ENCODE data around the gene CHRNA4.

CHRNA4 gene

GRCh38 chr20:63301671-63302070, 59.5 kb downstream of the CHRNA4 start:
- TF ChIP-seq REST (IDR thresholded peaks at IDR 0.05; ENCODE audit: insufficient read depth in 1 of 2, low read depth in 2 of 2, low read length in 2 of 2), result no peak
- no peak for TF ChIP-seq SIN3A (IDR thresholded peaks at IDR 0.05; ENCODE audit: borderline replicate concordance, insufficient read depth, low read length)
- TF ChIP-seq TAF1 (IDR thresholded peaks at IDR 0.05; ENCODE audit: borderline replicate concordance, insufficient read depth, low read length), result no peak
- TF ChIP-seq FOXP2 (optimal IDR thresholded peaks at IDR 0.05; ENCODE audit: borderline replicate concordance, extremely low read depth, extremely low read length, insufficient read depth), result no peak
- no peak for TF ChIP-seq POLR2AphosphoS5 (IDR thresholded peaks at IDR 0.05; ENCODE audit: low read depth, low read length)

GRCh38 chr20:63298731-63299312, 62.3 kb downstream of the CHRNA4 start:
- TF ChIP-seq FOXP2 (optimal IDR thresholded peaks at IDR 0.05; ENCODE audit: borderline replicate concordance, extremely low read depth, extremely low read length, insufficient read depth), result no peak
- TF ChIP-seq POLR2AphosphoS5 (IDR thresholded peaks at IDR 0.05; ENCODE audit: low read depth, low read length), result no peak
- TF ChIP-seq REST (IDR thresholded peaks at IDR 0.05; ENCODE audit: insufficient read depth in 1 of 2, low read depth in 2 of 2, low read length in 2 of 2), result no peak
- no peak for TF ChIP-seq SIN3A (IDR thresholded peaks at IDR 0.05; ENCODE audit: borderline replicate concordance, insufficient read depth, low read length)
- no peak for TF ChIP-seq TAF1 (IDR thresholded peaks at IDR 0.05; ENCODE audit: borderline replicate concordance, insufficient read depth, low read length)

- TF ChIP-seq TAF1 (IDR thresholded peaks at IDR 0.05; ENCODE audit: borderline replicate concordance, insufficient read depth, low read length), result no peak
Observed at GRCh38 chr20:63297796-63298572, 63.2 kb downstream of the CHRNA4 start.

GRCh38 chr20:63297371-63297781, 63.8 kb downstream of the CHRNA4 start:
- no peak for TF ChIP-seq REST (IDR thresholded peaks at IDR 0.05; ENCODE audit: insufficient read depth in 1 of 2, low read depth in 2 of 2, low read length in 2 of 2)

GRCh38 chr20:63296531-63297299, 64.4 kb downstream of the CHRNA4 start:
- TF ChIP-seq SIN3A (IDR thresholded peaks at IDR 0.05; ENCODE audit: borderline replicate concordance, insufficient read depth, low read length) (no peak), FOXP2 (optimal IDR thresholded peaks at IDR 0.05; ENCODE audit: borderline replicate concordance, extremely low read depth, extremely low read length, insufficient read depth) (no peak), POLR2AphosphoS5 (IDR thresholded peaks at IDR 0.05; ENCODE audit: low read depth, low read length) (no peak), REST (IDR thresholded peaks at IDR 0.05; ENCODE audit: insufficient read depth in 1 of 2, low read depth in 2 of 2, low read length in 2 of 2) (no peak), TAF1 (IDR thresholded peaks at IDR 0.05; ENCODE audit: borderline replicate concordance, insufficient read depth, low read length) (no peak)

Data from PFSK-1 (cell line).